HepG2 (cell line): ENCODE measurements around the gene ZNF771. TPM values are rescaled to one million over a fixed set of nuclear protein-coding genes. Genes with fewer than 3 reads are reported as not detected.

Source experiments
- ARID4A ChIP-seq: sonication (generic); formaldehyde crosslinking; IDR thresholded peaks from 2 replicates; pipeline ENCODE4 v1.5.0; 2020; ENCODE audit warnings: mild to moderate bottlenecking, missing genetic modification reagents, borderline replicate concordance
- CENPT ChIP-seq: sonication (generic); formaldehyde crosslinking; IDR thresholded peaks from 2 replicates; pipeline ENCODE4 v1.8.0; 2022; ENCODE audit warnings: low read depth, mild to moderate bottlenecking, moderate library complexity, missing genetic modification reagents
- E2F5 ChIP-seq: sonication (generic); formaldehyde crosslinking; conservative IDR thresholded peaks from 2 replicates; pipeline ENCODE4 v1.4.0; 2020; ENCODE audit warnings: missing genetic modification reagents
- GATA4 ChIP-seq: sonication (generic); IDR thresholded peaks from 2 replicates; pipeline ENCODE4 v1.6.1; 2016; ENCODE audit warnings: antibody characterized with exemption, low read depth, borderline replicate concordance
- KLF15 ChIP-seq: sonication (generic); formaldehyde crosslinking; IDR thresholded peaks from 2 replicates; pipeline ENCODE4 v1.8.1; 2023; ENCODE audit warnings: borderline replicate concordance, mild to moderate bottlenecking, inconsistent platforms, missing genetic modification reagents, mixed read lengths
- NCOA1 ChIP-seq: sonication (generic); formaldehyde crosslinking; IDR thresholded peaks from 2 replicates; pipeline ENCODE4 v1.9.0; 2021; ENCODE audit warnings: missing genetic modification reagents
- PBX2 ChIP-seq: IDR thresholded peaks from 2 replicates; pipeline ENCODE4 v1.6.1; 2016; ENCODE audit warnings: control low read depth
- PLSCR1 ChIP-seq: sonication (generic); formaldehyde crosslinking; IDR thresholded peaks from 2 replicates; pipeline ENCODE4 v1.5.0; 2020; ENCODE audit warnings: missing genetic modification reagents, mild to moderate bottlenecking, borderline replicate concordance
- RELA ChIP-seq: sonication (generic); formaldehyde crosslinking; IDR thresholded peaks from 2 replicates; pipeline ENCODE4 v1.4.0; 2020; ENCODE audit warnings: missing genetic modification reagents
- RNF219 ChIP-seq: sonication (generic); formaldehyde crosslinking; IDR thresholded peaks from 2 replicates; pipeline ENCODE4 v1.5.0; 2020; ENCODE audit warnings: mild to moderate bottlenecking, missing genetic modification reagents
- SP140L ChIP-seq: sonication (generic); formaldehyde crosslinking; IDR thresholded peaks from 2 replicates; pipeline ENCODE4 v1.4.0; 2020; ENCODE audit warnings: missing genetic modification reagents, borderline replicate concordance
- ZNF205 ChIP-seq: IDR thresholded peaks from 2 replicates; pipeline ENCODE4 v1.6.1; 2018; ENCODE audit warnings: missing biosample characterization, missing genetic modification reagents
- ZNF382 ChIP-seq: sonication (generic); formaldehyde crosslinking; IDR thresholded peaks from 2 replicates; pipeline ENCODE4 v1.5.0; 2020; ENCODE audit warnings: missing genetic modification reagents, mild to moderate bottlenecking, borderline replicate concordance
- ZNF614 ChIP-seq: IDR thresholded peaks from 2 replicates; pipeline ENCODE4 v1.6.1; 2018; ENCODE audit warnings: missing biosample characterization, missing genetic modification reagents, inconsistent platforms, borderline replicate concordance
- ZNF639 ChIP-seq: conservative IDR thresholded peaks from 2 replicates; pipeline ENCODE4 v1.6.1; 2018; ENCODE audit warnings: missing genetic modification reagents
- ZSCAN22 ChIP-seq: sonication (generic); formaldehyde crosslinking; IDR thresholded peaks from 2 replicates; pipeline ENCODE4 v1.4.0; 2020; ENCODE audit warnings: mild to moderate bottlenecking, missing genetic modification reagents
- ZSCAN9 ChIP-seq: IDR thresholded peaks from 2 replicates; pipeline ENCODE4 v1.6.1; 2016; ENCODE audit warnings: borderline replicate concordance
- polyA plus RNA-seq, 8 experiments: library from polyadenylated mRNA; depleted of rRNA in 3 of 8; stranded (reverse) in 7 of 8; unstranded in 1 of 8; fragments of >200 nt; fragmentation: Illumina TruSeq in 4 of 8; extraction: Trizol in 4 of 8; gene quantifications; 2 replicates each; pipeline versions ENCODE4 v1.2.1 to v1.2.3, GENCODE V29; 2011 to 2016; ENCODE audit warnings: low read depth in 4 of 8, missing spikeins in 1 of 8, mixed read lengths in 1 of 8; ENCODE audit not compliant: insufficient read depth in 1 of 8
- total RNA-seq, 5 experiments: library from RNA; depleted of rRNA; stranded (reverse); fragments of >200 nt; fragmentation: Illumina TruSeq; extraction: Trizol; gene quantifications; 2 replicates each; pipeline ENCODE4 v1.2.3, GENCODE V29; 2016; ENCODE audit warnings: low read depth in 1 of 5

Gene ZNF771
- total and polyA plus RNA-seq, 2 of the 13 experiments (the other 11 are each of a cell fraction or from before 2014, with no cell fraction given): 5.0 to 11.8 TPM

- no peak; the same call in 1 of the 2 replicates for TF ChIP-seq E2F5 (CRISPR knock-in tag)
- TF ChIP-seq ZNF639 (CRISPR knock-in tag): peak; percentile 97
- no peak for TF ChIP-seq RELA (CRISPR knock-in tag)
- TF ChIP-seq ZNF614 (CRISPR knock-in tag): peak; percentile 44; the same call in 1 of the 2 replicates
- no peak for TF ChIP-seq KLF15 (CRISPR knock-in tag)
- no peak for TF ChIP-seq SP140L
- no peak for TF ChIP-seq ZNF382 (CRISPR knock-in tag)
- peak; percentile 49; the same call in 1 of the 2 replicates for TF ChIP-seq ZNF205 (CRISPR knock-in tag)
- 0 out of 2 replicates have a peak, but pooled peaks have one; percentile 51 for TF ChIP-seq CENPT (CRISPR knock-in tag)
- TF ChIP-seq RNF219 (CRISPR knock-in tag): no peak
- TF ChIP-seq ARID4A (CRISPR knock-in tag): peak; percentile 95
- TF ChIP-seq ZSCAN9 (CRISPR knock-in tag): peak; percentile 44; the same call in 1 of the 2 replicates
- peak; percentile 65; the same call in 1 of the 2 replicates for TF ChIP-seq NCOA1
- TF ChIP-seq PLSCR1 (CRISPR knock-in tag): no peak
- TF ChIP-seq GATA4: peak; percentile 42; the same call in 1 of the 2 replicates
- TF ChIP-seq ZSCAN22 (CRISPR knock-in tag): 0 out of 2 replicates have a peak, but pooled peaks have one; percentile 29
- no peak for TF ChIP-seq PBX2 (CRISPR knock-in tag)
These were observed 12.0 kb upstream of the ZNF771 start, which contains the start of gene ZNF48 (continued) for GRCh38 chr16:30395155-30395991.
